NCI-H146 treated with DMSO at 0.1 percent for 48 hours (cell line): ENCODE results near the gene LDHD.

ENCODE experiments used
- DNase-seq: peaks from one replicate; lab custom pipeline; 2025; ENCODE audit not compliant: unreplicated experiment; lab: John Stamatoyannopoulos, UW

Gene LDHD

GRCh38 chr16:75064403-75065148 lies 52.0 kb downstream of the LDHD start:
- DNase-seq = no peak

GRCh38 chr16:75063549-75064088 lies 53.0 kb downstream of the LDHD start:
- no peak for DNase-seq

GRCh38 chr16:75062976-75063346 lies 53.6 kb downstream of the LDHD start:
- DNase-seq = no peak

- no peak for DNase-seq
These were observed 54.2 kb downstream of the LDHD start for GRCh38 chr16:75062135-75062975.
